ENCODE measurements around the gene TMEM132D. TPM values are rescaled to one million over a fixed set of nuclear protein-coding genes. Genes with fewer than 3 reads are reported as not detected.

The TMEM132D gene
- total and polyA plus RNA-seq, 2 of the 8 experiments (the other 6 are each of a cell fraction or from before 2014, with no cell fraction given) = 3.5 to 10.1 TPM

GRCh38 chr12:129372348-129372747 lies 531.5 kb downstream of the TMEM132D start:
- CTCF ChIA-PET (ENCODE audit: partially characterized antibody) = interaction anchor here (0.8 kb wide), 2 partner anchors 29 to 403 kb away, joined by 3 read pairs; no protein-coding TSS in a partner anchor
- no peak for FAIRE-seq

More at GRCh38 chr12:129372348-129372747, 531.5 kb downstream of the TMEM132D start:
- Histone ChIP-seq H3K14ac (ENCODE audit: insufficient read length) (no peak overlapping the region), H4K8ac (ENCODE audit: extremely low read depth, insufficient read depth, low read length) (no peak overlapping the region), H3K9ac (replicated peaks in 1 of 4; ENCODE audit: extremely low read depth in 1 of 4, low read depth in 3 of 4, low read length in 3 of 4) (no peak overlapping the region), H4K91ac (replicated peaks; ENCODE audit: insufficient read length, low read length) (no peak overlapping the region), H2BK15ac (ENCODE audit: low read length) (no peak overlapping the region), H3K27ac (ENCODE audit: low read depth, low read length) (no peak overlapping the region), H3K9me3 (ENCODE audit: insufficient read depth in 2 of 2, low read depth in 1 of 2, low read length in 1 of 2) (peaks cover 6 to 12% of the 10 kb centered on the region in 2 experiments), H2BK5ac (ENCODE audit: low read depth, low read length) (no peak overlapping the region), H3K56ac (replicated peaks; ENCODE audit: insufficient read length, low read depth, low read length) (no peak overlapping the region), H4K5ac (ENCODE audit: insufficient read length, low read depth, low read length) (no peak overlapping the region), H3K36me3 (ENCODE audit: control insufficient read depth in 2 of 4, insufficient read depth in 4 of 4, low read length in 3 of 4) (no peaks in the 10 kb centered on the region), H3K4me1 (replicated peaks in 1 of 4; ENCODE audit: control insufficient read depth in 3 of 4, insufficient read depth in 4 of 4, low read length in 3 of 4) (peaks cover 0 to 3% (median 0%) of the 10 kb centered on the region in 4 experiments; a peak in 2 of 7 replicates), H2AK5ac (ENCODE audit: low read depth, low read length) (no peak overlapping the region), H3K27me3 (replicated peaks in 1 of 4; ENCODE audit: control insufficient read depth in 3 of 4, extremely low read depth in 1 of 4, insufficient read depth in 3 of 4, low read length in 3 of 4) (no peaks in the 10 kb centered on the region; a peak in 1 of 7 replicates), H3K79me1 (ENCODE audit: low read depth, low read length) (no peaks in the 10 kb centered on the region), H2AFZ (ENCODE audit: low read length) (no peak overlapping the region), H3K23me2 (ENCODE audit: low read depth, low read length) (peaks cover 6% of the 10 kb centered on the region; the same call in 1 of the 2 replicates), H3K4me2 (ENCODE audit: insufficient read depth in 1 of 2, low read depth in 2 of 2, low read length in 2 of 2) (no peak overlapping the region), H3K79me2 (ENCODE audit: control insufficient read depth in 1 of 2, insufficient read depth in 2 of 2, low read length in 2 of 2) (no peaks in the 10 kb centered on the region), H4K20me1 (replicated peaks in 1 of 2; ENCODE audit: control insufficient read depth in 1 of 2, insufficient read depth in 2 of 2, low read length in 2 of 2) (peaks cover 0 to 3% of the 10 kb centered on the region in 2 experiments), H3K4me3 (ENCODE audit: extremely low read depth in 1 of 4, insufficient read depth in 2 of 4, low read depth in 3 of 4, low read length in 4 of 4) (no peak overlapping the region), H3K18ac (ENCODE audit: extremely low read depth, low read length) (no peak overlapping the region), H2BK20ac (ENCODE audit: low read length) (no peak overlapping the region), H3K23ac (ENCODE audit: insufficient read length) (no peak overlapping the region), H2BK120ac (replicated peaks; ENCODE audit: low read depth, low read length) (no peak overlapping the region), H2BK12ac (ENCODE audit: low read depth, low read length) (no peak overlapping the region), H3K4ac (replicated peaks; ENCODE audit: insufficient read length, low read depth, low read length) (no peak overlapping the region)
- TF ChIP-seq CEBPB (IDR thresholded peaks at IDR 0.05; ENCODE audit: low read depth, low read length) (no peak), BCL11A (IDR thresholded peaks at IDR 0.05; ENCODE audit: low read depth in 2 of 2, low read length in 2 of 2) (no peak), CBX8 (IDR thresholded peaks at IDR 0.05; ENCODE audit: borderline replicate concordance, low read depth, low read length) (no peak)
- POLR2A ChIA-PET (ENCODE audit: partially characterized antibody) = no interaction called here
- 97% methylated on average over 2 of the region's 2 CpGs; no CpG with 5 or more reads in 1 of the 2 experiments for WGBS, 2 experiments (ENCODE audit: extremely low coverage in 1 of 2, insufficient coverage in 1 of 2, insufficient read length in 1 of 2, insufficient replicate concordance in 2 of 2, low coverage in 1 of 2, low lambda C conversion rate in 2 of 2, missing lambda C conversion rate in 1 of 2)
- DNase-seq (ENCODE audit: low read depth in 1 of 2, low spot score in 2 of 2) = no peak

Measured in H1 (cell line).